ENCODE results near the gene SERINC5.

DNA sequence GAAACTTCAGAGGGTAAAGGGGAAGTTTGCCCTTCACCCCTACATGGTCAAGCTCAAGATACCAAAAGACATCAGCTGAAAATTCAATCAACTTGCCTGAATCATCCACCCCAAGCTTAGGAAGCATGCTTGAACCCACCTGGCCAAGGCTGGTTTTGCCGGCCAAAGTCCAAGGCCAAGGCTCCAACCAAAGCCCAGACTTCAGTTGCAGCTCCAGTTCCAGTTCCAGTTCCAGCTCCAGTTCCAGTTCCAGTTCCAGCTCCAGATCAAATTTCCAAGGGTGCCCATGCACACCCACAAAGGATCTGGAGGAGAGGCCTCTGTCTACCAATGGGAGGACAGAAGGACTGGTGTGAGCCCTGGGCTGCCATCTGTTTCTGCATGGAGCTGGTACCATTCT is 4.6 kb upstream of the SERINC5 start:
- TF ChIP-seq, protein P1, sequence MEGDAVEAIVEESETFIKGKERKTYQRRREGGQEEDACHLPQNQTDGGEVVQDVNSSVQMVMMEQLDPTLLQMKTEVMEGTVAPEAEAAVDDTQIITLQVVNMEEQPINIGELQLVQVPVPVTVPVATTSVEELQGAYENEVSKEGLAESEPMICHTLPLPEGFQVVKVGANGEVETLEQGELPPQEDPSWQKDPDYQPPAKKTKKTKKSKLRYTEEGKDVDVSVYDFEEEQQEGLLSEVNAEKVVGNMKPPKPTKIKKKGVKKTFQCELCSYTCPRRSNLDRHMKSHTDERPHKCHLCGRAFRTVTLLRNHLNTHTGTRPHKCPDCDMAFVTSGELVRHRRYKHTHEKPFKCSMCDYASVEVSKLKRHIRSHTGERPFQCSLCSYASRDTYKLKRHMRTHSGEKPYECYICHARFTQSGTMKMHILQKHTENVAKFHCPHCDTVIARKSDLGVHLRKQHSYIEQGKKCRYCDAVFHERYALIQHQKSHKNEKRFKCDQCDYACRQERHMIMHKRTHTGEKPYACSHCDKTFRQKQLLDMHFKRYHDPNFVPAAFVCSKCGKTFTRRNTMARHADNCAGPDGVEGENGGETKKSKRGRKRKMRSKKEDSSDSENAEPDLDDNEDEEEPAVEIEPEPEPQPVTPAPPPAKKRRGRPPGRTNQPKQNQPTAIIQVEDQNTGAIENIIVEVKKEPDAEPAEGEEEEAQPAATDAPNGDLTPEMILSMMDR (IDR thresholded peaks at IDR 0.05; ENCODE audit: insufficient read depth, low read depth, low read length), result no peak
- no peak for TF ChIP-seq EZH2 (IDR thresholded peaks at IDR 0.05; ENCODE audit: insufficient read depth, low read length)

Data from astrocyte (in vitro differentiated cells and primary cell).